HCT116 (cell line): ENCODE measurements around the gene GRIK2. TPM values are rescaled to one million over a fixed set of nuclear protein-coding genes. Genes with fewer than 3 reads are reported as not detected.

Experiments used
- ATAC-seq: fragments of 200-7000 bp; cut with Tn5 transposase; 2 replicates; pipeline ENCODE4 v1.9.1; 2020; ENCODE audit warnings: mild to moderate bottlenecking, moderate library complexity
- BruUV-seq: library from RNA; stranded (reverse); fragments of 400-500 nt; replicated peaks from 2 replicates; lab custom pipeline; 2021; lab: Mats Ljungman, UMichigan
- CTCF ChIA-PET: fragments of 300-600 bp; sonication (Branson Sonifier 250); formaldehyde crosslinking; loops from one replicate; lab custom pipeline; 2021; ENCODE audit warnings: antibody characterized with exemption; lab: Charles Lee
- POLR2A ChIA-PET: fragments of 300-600, 350-600 bp; sonication (Branson Sonifier 250); formaldehyde crosslinking; loops from one replicate; lab custom pipeline; 2021; ENCODE audit warnings: antibody characterized with exemption; lab: Charles Lee
- RAD21 ChIA-PET, 2 experiments: fragments of 300-600 bp; sonication (Branson Sonifier 250); formaldehyde crosslinking; loops; one replicate each; lab custom pipeline; 2023; ENCODE audit warnings: low total read pairs in 2 of 2; ENCODE audit not compliant: uncharacterized antibody in 2 of 2, unreplicated experiment in 2 of 2, low non-redundant PET in 1 of 2; lab: Charles Lee
- DNase-seq: peaks from one replicate; pipeline ENCODE4 v3.0.0-alpha.2; 2010; ENCODE audit warnings: low read depth, low spot score
- H2AFZ ChIP-seq: fragments of 200-600 bp; shearing (Covaris generic), sonication (generic); 2 replicates; pipeline ENCODE4 v1.6.1; 2017; ENCODE audit warnings: low read depth, mixed run types, mixed read lengths, antibody characterized with exemption, low read length; ENCODE audit not compliant: poor library complexity, severe bottlenecking
- H3K27ac ChIP-seq: 2 replicates; pipeline ENCODE4 v1.5.1; 2012; ENCODE audit warnings: low read depth, low read length
- H3K27me3 ChIP-seq: fragments of 200-600 bp; sonication (generic); 2 replicates; pipeline ENCODE4 v1.6.1; 2016; ENCODE audit warnings: mixed run types, low read length, mixed read lengths; ENCODE audit not compliant: insufficient read depth
- H3K36me3 ChIP-seq, 2 experiments: fragments of 200-500 bp in 1 of 2; fragments of 200-600 bp in 1 of 2; sonication (Bioruptor generic) in 1 of 2; sonication (generic) in 1 of 2; 2 replicates each; pipeline versions ENCODE4 v1.5.1 to v1.6.1; 2014 to 2016; ENCODE audit warnings: low read length in 2 of 2, inconsistent platforms in 1 of 2, mixed read lengths in 1 of 2, mixed run types in 1 of 2; ENCODE audit not compliant: insufficient read depth in 2 of 2, control insufficient read depth in 1 of 2
- H3K4me1 ChIP-seq, 2 experiments: fragments of 200-600 bp in 1 of 2; sonication (generic) in 1 of 2; 2 replicates each; pipeline versions ENCODE4 v1.5.1 to v1.6.1; 2012 to 2017; ENCODE audit warnings: low read length in 2 of 2, inconsistent platforms in 1 of 2, mild to moderate bottlenecking in 1 of 2, mixed read lengths in 1 of 2, mixed run types in 1 of 2, moderate library complexity in 1 of 2; ENCODE audit not compliant: insufficient read depth in 2 of 2, control insufficient read depth in 1 of 2
- H3K4me2 ChIP-seq: fragments of 200-600 bp; sonication (generic); 2 replicates; pipeline ENCODE4 v1.6.1; 2017; ENCODE audit warnings: mixed run types, low read length, mixed read lengths
- H3K4me3 ChIP-seq, 2 experiments: fragments of 200-600 bp in 1 of 2; sonication (generic) in 1 of 2; replicated peaks in 1 of 2; 2 replicates each; pipeline ENCODE4 v1.5.1; 2011 to 2016; ENCODE audit warnings: low read length in 2 of 2, control low read depth in 1 of 2, low read depth in 1 of 2, mild to moderate bottlenecking in 1 of 2, mixed read lengths in 1 of 2, mixed run types in 1 of 2
- H3K79me2 ChIP-seq: fragments of 200-600 bp; sonication (generic); 2 replicates; pipeline ENCODE4 v1.6.1; 2017; ENCODE audit warnings: mild to moderate bottlenecking, mixed run types, low read length, moderate library complexity, mixed read lengths; ENCODE audit not compliant: insufficient read depth
- H3K9ac ChIP-seq: fragments of 200-600 bp; sonication (generic); 2 replicates; pipeline ENCODE4 v1.6.1; 2016; ENCODE audit warnings: low read length, mixed read lengths
- H3K9me2 ChIP-seq: fragments of 200-600 bp; sonication (generic), shearing (Covaris generic); 2 replicates; pipeline ENCODE4 v1.6.1; 2017; ENCODE audit warnings: mixed run types, mild to moderate bottlenecking, moderate library complexity; ENCODE audit not compliant: insufficient read depth
- H3K9me3 ChIP-seq, 2 experiments: fragments of 200-500 bp in 1 of 2; fragments of 200-600 bp in 1 of 2; sonication (Bioruptor generic) in 1 of 2; sonication (generic) in 1 of 2; 2 replicates each; pipeline ENCODE4 v1.6.1; 2014 to 2017; ENCODE audit warnings: low read length in 2 of 2, mixed read lengths in 2 of 2, inconsistent platforms in 1 of 2, low read depth in 1 of 2, mild to moderate bottlenecking in 1 of 2, mixed run types in 1 of 2, moderate library complexity in 1 of 2; ENCODE audit not compliant: control insufficient read depth in 1 of 2, insufficient read depth in 1 of 2
- H4K20me1 ChIP-seq: fragments of 200-600 bp; sonication (generic), shearing (Covaris generic); 2 replicates; pipeline ENCODE4 v1.6.1; 2017; ENCODE audit warnings: mixed run types, mild to moderate bottlenecking, moderate library complexity; ENCODE audit not compliant: insufficient read depth
- ATF3 ChIP-seq: IDR thresholded peaks from 2 replicates; pipeline ENCODE4 v1.6.1; 2012
- CBX3 ChIP-seq: IDR thresholded peaks from 2 replicates; pipeline ENCODE4 v1.6.1; 2012; ENCODE audit warnings: low read depth
- CEBPB ChIP-seq: IDR thresholded peaks from 2 replicates; pipeline ENCODE4 v1.6.1; 2012; ENCODE audit warnings: low read depth
- ELF1 ChIP-seq: IDR thresholded peaks from 2 replicates; pipeline ENCODE4 v1.6.1; 2012; ENCODE audit warnings: low read depth, borderline replicate concordance
- FOSL1 ChIP-seq: IDR thresholded peaks from 2 replicates; pipeline ENCODE4 v1.6.1; 2012; ENCODE audit warnings: low read depth
- JUND ChIP-seq: IDR thresholded peaks from 2 replicates; pipeline ENCODE4 v1.6.1; 2012
- POLR2A ChIP-seq: IDR thresholded peaks from 2 replicates; pipeline ENCODE4 v1.7.0; 2011; ENCODE audit warnings: borderline replicate concordance; ENCODE audit not compliant: insufficient read depth, insufficient read length; ENCODE audit errors: extremely low read depth
- RAD21 ChIP-seq: IDR thresholded peaks from 2 replicates; pipeline ENCODE4 v1.6.1; 2012; ENCODE audit warnings: low read depth, mild to moderate bottlenecking
- REST ChIP-seq: IDR thresholded peaks from 2 replicates; pipeline ENCODE4 v1.6.1; 2012; ENCODE audit warnings: low read depth
- SIN3A ChIP-seq: IDR thresholded peaks from 2 replicates; pipeline ENCODE4 v1.6.1; 2012; ENCODE audit warnings: low read depth
- YY1 ChIP-seq: IDR thresholded peaks from 2 replicates; pipeline ENCODE4 v1.6.1; 2011; ENCODE audit warnings: low read length, low read depth, moderate library complexity, mild to moderate bottlenecking; ENCODE audit not compliant: insufficient replicate concordance; ENCODE audit errors: extremely low read depth
- ZBTB33 ChIP-seq: IDR thresholded peaks from 2 replicates; pipeline ENCODE4 v1.6.1; 2011; ENCODE audit warnings: mild to moderate bottlenecking, low read length, moderate library complexity; ENCODE audit not compliant: insufficient replicate concordance; ENCODE audit errors: extremely low read depth
- intact Hi-C: fragments of 100-400 bp; cut with micrococcal nuclease; formaldehyde crosslinking; loops from 2 replicates; pipeline ENCODE4 v1.10.0; 2022
- total RNA-seq: library from RNA; stranded (reverse); gene quantifications from one replicate; pipeline ENCODE4 v1.2.1, GENCODE V29; 2021; ENCODE audit not compliant: unreplicated experiment

Gene GRIK2
- total RNA-seq, 1 experiment from 2014 or later, result 0.64 TPM

- CTCF ChIA-PET, result no interaction called here
- Histone ChIP-seq H3K4me2 (no peak overlapping the region), H3K27ac (no peak overlapping the region), H3K4me3 (no peak overlapping the region), H3K27me3 (no peaks in the 10 kb centered on the region), H4K20me1 (no peaks in the 10 kb centered on the region), H3K4me1 (no peaks in the 10 kb centered on the region), H3K9me2 (no peaks in the 10 kb centered on the region), H3K9me3 (no peaks in the 10 kb centered on the region), H3K79me2 (no peaks in the 10 kb centered on the region), H3K9ac (no peak overlapping the region), H2AFZ (no peak overlapping the region), H3K36me3 (no peaks in the 10 kb centered on the region)
- intact Hi-C loops, result no loop called here
- BruUV-seq, result no TSS peak
- POLR2A ChIA-PET, result no interaction called here
- no peak for TF ChIP-seq CBX3
- no peak for TF ChIP-seq RAD21
- no peak for TF ChIP-seq FOSL1
- no peak for TF ChIP-seq POLR2A
- no peak for TF ChIP-seq SIN3A
- no peak for TF ChIP-seq JUND
- TF ChIP-seq REST, result no peak
- TF ChIP-seq CEBPB, result no peak
- ATAC-seq, result no peak
- RAD21 ChIA-PET, result no interaction called here
- DNase-seq, result no peak
These were observed 28.7 kb downstream of the GRIK2 start for GRCh38 chr6:101422251-101422650.

- ChIA-PET CTCF (no interaction called here), POLR2A (no interaction called here), RAD21 (no interaction called here)
- Histone ChIP-seq H3K4me1 (no peaks in the 10 kb centered on the region), H4K20me1 (no peaks in the 10 kb centered on the region), H3K79me2 (no peaks in the 10 kb centered on the region), H3K9me2 (no peaks in the 10 kb centered on the region), H3K27ac (no peak overlapping the region), H3K36me3 (no peaks in the 10 kb centered on the region), H3K4me3 (no peak overlapping the region), H2AFZ (no peak overlapping the region), H3K4me2 (no peak overlapping the region), H3K27me3 (no peaks in the 10 kb centered on the region), H3K9me3 (no peaks in the 10 kb centered on the region), H3K9ac (no peak overlapping the region)
- ATAC-seq, result no peak
- no TSS peak for BruUV-seq
- DNase-seq, result no peak
- intact Hi-C loops, result no loop called here
- no peak for TF ChIP-seq ELF1
- TF ChIP-seq ATF3, result no peak
- no peak for TF ChIP-seq CEBPB
- TF ChIP-seq JUND, result no peak
- TF ChIP-seq ZBTB33, result no peak
- no peak for TF ChIP-seq YY1
- TF ChIP-seq POLR2A, result no peak
These were observed 29.3 kb downstream of the GRIK2 start for GRCh38 chr6:101422811-101423210.
